Omental fat pad (tissue), 4 donors: ENCODE measurements around the gene STK17B. TPM values are rescaled to one million over a fixed set of nuclear protein-coding genes. Genes with fewer than 3 reads are reported as not detected.

Source experiments
- ATAC-seq: fragments of 150-250 bp; one replicate; pipeline ENCODE4 v1.9.1; 2016; ENCODE audit warnings: mild to moderate bottlenecking, moderate library complexity; ENCODE audit not compliant: low FRiP score
- DNase-seq: peaks from one replicate; pipeline ENCODE4 v3.0.0-alpha.2; 2019; ENCODE audit warnings: low spot score
- total RNA-seq, 4 donors: library from RNA; depleted of rRNA; stranded (reverse); fragments of >200 nt; gene quantifications; one replicate each; pipeline ENCODE4 v1.1.0, GENCODE V29; 2016
- TF ChIP-seq, protein P1 (sequence below), 3 donors: fragments of 450-650 bp; IDR thresholded peaks; one replicate each; pipeline ENCODE4 v1.5.1; 2016 to 2017; ENCODE audit warnings: antibody characterized with exemption in 3 of 3, mild to moderate bottlenecking in 3 of 3, moderate library complexity in 2 of 3

Gene STK17B
- total RNA-seq, 4 donors from 2014 or later = 39.2 to 89.9 (median 60.7) TPM

GRCh38 chr2:196119926-196120325, 51.5 kb downstream of the STK17B start:
- DNase-seq (no peak), ATAC-seq (no peak)
- TF ChIP-seq, protein P1, sequence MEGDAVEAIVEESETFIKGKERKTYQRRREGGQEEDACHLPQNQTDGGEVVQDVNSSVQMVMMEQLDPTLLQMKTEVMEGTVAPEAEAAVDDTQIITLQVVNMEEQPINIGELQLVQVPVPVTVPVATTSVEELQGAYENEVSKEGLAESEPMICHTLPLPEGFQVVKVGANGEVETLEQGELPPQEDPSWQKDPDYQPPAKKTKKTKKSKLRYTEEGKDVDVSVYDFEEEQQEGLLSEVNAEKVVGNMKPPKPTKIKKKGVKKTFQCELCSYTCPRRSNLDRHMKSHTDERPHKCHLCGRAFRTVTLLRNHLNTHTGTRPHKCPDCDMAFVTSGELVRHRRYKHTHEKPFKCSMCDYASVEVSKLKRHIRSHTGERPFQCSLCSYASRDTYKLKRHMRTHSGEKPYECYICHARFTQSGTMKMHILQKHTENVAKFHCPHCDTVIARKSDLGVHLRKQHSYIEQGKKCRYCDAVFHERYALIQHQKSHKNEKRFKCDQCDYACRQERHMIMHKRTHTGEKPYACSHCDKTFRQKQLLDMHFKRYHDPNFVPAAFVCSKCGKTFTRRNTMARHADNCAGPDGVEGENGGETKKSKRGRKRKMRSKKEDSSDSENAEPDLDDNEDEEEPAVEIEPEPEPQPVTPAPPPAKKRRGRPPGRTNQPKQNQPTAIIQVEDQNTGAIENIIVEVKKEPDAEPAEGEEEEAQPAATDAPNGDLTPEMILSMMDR (IDR thresholded peaks at IDR 0.05) = no peak

DNA sequence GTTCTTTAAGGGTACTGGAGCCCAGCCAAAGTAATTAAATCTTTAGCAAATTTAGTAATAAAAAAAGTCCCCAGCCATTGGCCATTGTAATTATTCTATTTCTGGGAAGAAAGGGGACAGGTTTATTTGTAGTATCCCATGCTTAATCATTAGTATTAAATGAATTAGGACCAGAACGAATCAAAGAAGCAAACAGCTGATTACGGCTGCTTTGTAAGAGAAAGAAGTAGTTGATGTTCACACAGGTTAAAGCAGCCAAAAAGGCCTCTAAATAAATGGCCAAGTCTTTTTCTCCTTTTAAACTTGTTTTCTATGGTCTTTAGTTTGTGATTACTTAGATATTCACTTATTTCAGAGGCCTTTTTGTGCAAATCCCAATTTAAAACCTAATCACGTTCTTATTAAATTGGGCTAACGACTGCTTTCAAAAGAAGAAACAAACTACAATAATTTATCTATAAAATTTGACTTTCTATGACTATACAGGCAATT, 54.1 kb downstream of the STK17B start:
- DNase-seq = no peak
- ATAC-seq = no peak
- TF ChIP-seq, protein P1 (IDR thresholded peaks at IDR 0.05) = no peak

- DNase-seq (no peak), ATAC-seq (peak; percentile 44)
- TF ChIP-seq, protein P1 (IDR thresholded peaks at IDR 0.05) = no peak
Observed at GRCh38 chr2:196113061-196113974, 58.1 kb downstream of the STK17B start.

- TF ChIP-seq, protein P1 (IDR thresholded peaks at IDR 0.05) = no peak
- ATAC-seq = no peak
- DNase-seq = no peak
Observed at GRCh38 chr2:196112418-196113034, 58.9 kb downstream of the STK17B start.

DNA sequence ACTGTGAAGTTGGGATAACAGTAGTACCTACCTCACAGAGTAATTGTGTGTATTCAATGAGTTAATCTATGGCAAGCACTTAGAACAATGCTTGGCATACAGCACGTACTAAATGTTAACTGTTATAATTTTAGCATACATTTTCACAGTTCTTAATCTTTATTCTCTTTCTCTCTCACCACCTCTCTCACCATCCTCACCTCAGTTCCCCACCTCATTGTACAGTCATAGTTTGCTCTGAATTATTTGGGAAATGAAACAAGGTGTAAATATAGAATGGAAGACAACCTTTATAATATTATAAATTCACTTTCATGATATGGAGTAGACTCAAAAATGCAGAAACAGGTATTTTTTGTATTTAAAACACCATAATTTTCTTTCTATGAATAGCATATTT, 62.8 kb downstream of the STK17B start:
- ATAC-seq (no peak), DNase-seq (no peak)
- TF ChIP-seq, protein P1 (IDR thresholded peaks at IDR 0.05) = no peak

GRCh38 chr2:196105951-196106350, 65.4 kb downstream of the STK17B start:
- no peak for DNase-seq
- no peak for ATAC-seq
- TF ChIP-seq, protein P1 (IDR thresholded peaks at IDR 0.05) = no peak
